ENCODE results near the gene SLIT3. TPM values are rescaled to one million over a fixed set of nuclear protein-coding genes. Genes with fewer than 3 reads are reported as not detected.

SLIT3 gene
- total RNA-seq, 1 experiment from 2014 or later = 0.10 TPM

DNA sequence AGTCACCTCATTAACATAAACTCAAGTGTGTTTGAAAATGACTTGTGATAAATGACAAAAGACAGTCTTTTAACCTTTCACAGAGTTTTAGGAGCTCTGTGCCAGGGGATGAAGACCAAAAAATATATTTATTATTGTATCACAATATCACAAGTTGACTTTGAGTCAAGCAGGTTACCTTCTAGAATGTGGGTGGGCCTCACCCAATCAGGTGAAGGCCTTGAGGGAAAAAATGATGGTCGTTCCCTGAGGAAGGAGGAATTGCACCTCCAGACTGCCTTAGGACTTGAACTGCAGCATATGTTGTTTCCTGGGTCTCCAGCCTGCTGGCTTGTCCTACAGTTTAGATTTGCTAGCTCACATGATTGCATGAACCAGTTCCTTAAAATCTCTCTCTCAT is 680.1 kb downstream of the SLIT3 start:
- H3K4me2 ChIP-seq (ENCODE audit: low read length) = no peak overlapping the region
- no peak overlapping the region for H3K4me3 ChIP-seq (replicated peaks in 1 of 2; ENCODE audit: low read depth in 1 of 2, low read length in 2 of 2)
- no peaks in the 10 kb centered on the region for H3K27me3 ChIP-seq (ENCODE audit: insufficient read depth, low read length)
- H3K27ac ChIP-seq (ENCODE audit: low read depth, low read length) = no peak overlapping the region
- no peak for DNase-seq (ENCODE audit: low read depth, low spot score)
- no TSS peak for BruUV-seq (replicated peaks)
- TF ChIP-seq ZNF274 (IDR thresholded peaks at IDR 0.05; ENCODE audit: low read depth, low read length) (no peak), CEBPB (IDR thresholded peaks at IDR 0.05; ENCODE audit: low read depth) (no peak), SRF (IDR thresholded peaks at IDR 0.05; ENCODE audit: low read depth) (no peak), FOSL1 (IDR thresholded peaks at IDR 0.05; ENCODE audit: low read depth) (no peak), YY1 (IDR thresholded peaks at IDR 0.05; ENCODE audit: extremely low read depth, insufficient replicate concordance, low read depth, low read length) (no peak)
- TF ChIP-seq, protein P1, sequence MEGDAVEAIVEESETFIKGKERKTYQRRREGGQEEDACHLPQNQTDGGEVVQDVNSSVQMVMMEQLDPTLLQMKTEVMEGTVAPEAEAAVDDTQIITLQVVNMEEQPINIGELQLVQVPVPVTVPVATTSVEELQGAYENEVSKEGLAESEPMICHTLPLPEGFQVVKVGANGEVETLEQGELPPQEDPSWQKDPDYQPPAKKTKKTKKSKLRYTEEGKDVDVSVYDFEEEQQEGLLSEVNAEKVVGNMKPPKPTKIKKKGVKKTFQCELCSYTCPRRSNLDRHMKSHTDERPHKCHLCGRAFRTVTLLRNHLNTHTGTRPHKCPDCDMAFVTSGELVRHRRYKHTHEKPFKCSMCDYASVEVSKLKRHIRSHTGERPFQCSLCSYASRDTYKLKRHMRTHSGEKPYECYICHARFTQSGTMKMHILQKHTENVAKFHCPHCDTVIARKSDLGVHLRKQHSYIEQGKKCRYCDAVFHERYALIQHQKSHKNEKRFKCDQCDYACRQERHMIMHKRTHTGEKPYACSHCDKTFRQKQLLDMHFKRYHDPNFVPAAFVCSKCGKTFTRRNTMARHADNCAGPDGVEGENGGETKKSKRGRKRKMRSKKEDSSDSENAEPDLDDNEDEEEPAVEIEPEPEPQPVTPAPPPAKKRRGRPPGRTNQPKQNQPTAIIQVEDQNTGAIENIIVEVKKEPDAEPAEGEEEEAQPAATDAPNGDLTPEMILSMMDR (IDR thresholded peaks at IDR 0.05 in 2 of 3, conservative IDR thresholded peaks at IDR 0.05 in 1 of 3; ENCODE audit: borderline replicate concordance in 1 of 3, insufficient read depth in 1 of 3, low read depth in 2 of 3, low read length in 2 of 3) = no peak
- H3K9me3 ChIP-seq (ENCODE audit: control insufficient read depth in 1 of 2, insufficient read depth in 1 of 2, low read depth in 1 of 2, low read length in 2 of 2) = no peaks in the 10 kb centered on the region
- H3K9ac ChIP-seq (ENCODE audit: low read length) = no peak overlapping the region
- RAD21 ChIA-PET (ENCODE audit: low non-redundant PET in 1 of 2, low total read pairs in 2 of 2, uncharacterized antibody in 2 of 2, unreplicated experiment in 2 of 2) = no interaction called here
- H3K36me3 ChIP-seq (ENCODE audit: control insufficient read depth in 1 of 2, insufficient read depth in 2 of 2, low read length in 2 of 2) = no peaks in the 10 kb centered on the region
- no peak for ATAC-seq
- H2AFZ ChIP-seq (ENCODE audit: low read depth, low read length, poor library complexity, severe bottlenecking) = no peak overlapping the region
- no peaks in the 10 kb centered on the region for H4K20me1 ChIP-seq (ENCODE audit: insufficient read depth)
- CTCF ChIA-PET = no interaction called here
- no peaks in the 10 kb centered on the region for H3K79me2 ChIP-seq (ENCODE audit: insufficient read depth, low read length)
- POLR2A ChIA-PET = no interaction called here
- no peaks in the 10 kb centered on the region for H3K9me2 ChIP-seq (ENCODE audit: insufficient read depth)
- no peaks in the 10 kb centered on the region for H3K4me1 ChIP-seq (ENCODE audit: control insufficient read depth in 1 of 2, insufficient read depth in 2 of 2, low read length in 2 of 2)
- intact Hi-C loops (cut with micrococcal nuclease) = no loop called here

DNA sequence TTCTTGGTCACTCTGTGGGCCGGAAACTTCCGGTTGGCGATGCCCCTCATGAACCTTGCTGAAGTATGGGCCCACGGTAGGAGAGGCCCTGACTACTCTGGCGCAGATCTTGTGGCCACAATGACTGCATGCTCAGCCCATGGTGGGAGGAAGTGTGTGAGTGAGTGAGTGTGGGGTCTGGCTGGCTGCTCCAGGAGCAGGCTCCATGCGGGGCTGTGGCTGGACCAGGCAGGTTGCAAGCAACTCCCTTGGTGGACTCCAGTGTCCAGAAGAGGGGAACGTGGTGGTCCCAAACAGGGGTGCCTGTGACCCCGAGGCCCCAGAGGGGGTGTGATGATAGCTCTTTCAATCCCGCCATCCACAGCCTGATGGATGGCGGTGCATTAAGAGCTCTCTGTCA is 686.3 kb downstream of the SLIT3 start:
- DNase-seq (ENCODE audit: low read depth, low spot score) = no peak
- BruUV-seq (replicated peaks) = no TSS peak
- H3K4me3 ChIP-seq (replicated peaks in 1 of 2; ENCODE audit: low read depth in 1 of 2, low read length in 2 of 2) = no peak overlapping the region
- ATAC-seq = no peak
- no peaks in the 10 kb centered on the region for H3K36me3 ChIP-seq (ENCODE audit: control insufficient read depth in 1 of 2, insufficient read depth in 2 of 2, low read length in 2 of 2)
- no peaks in the 10 kb centered on the region for H3K79me2 ChIP-seq (ENCODE audit: insufficient read depth, low read length)
- H3K9me3 ChIP-seq (ENCODE audit: control insufficient read depth in 1 of 2, insufficient read depth in 1 of 2, low read depth in 1 of 2, low read length in 2 of 2) = no peaks in the 10 kb centered on the region
- no peak overlapping the region for H3K4me2 ChIP-seq (ENCODE audit: low read length)
- no peaks in the 10 kb centered on the region for H4K20me1 ChIP-seq (ENCODE audit: insufficient read depth)
- H3K9me2 ChIP-seq (ENCODE audit: insufficient read depth) = no peaks in the 10 kb centered on the region
- H3K9ac ChIP-seq (ENCODE audit: low read length) = no peak overlapping the region
- ChIA-PET RAD21 (ENCODE audit: low non-redundant PET in 1 of 2, low total read pairs in 2 of 2, uncharacterized antibody in 2 of 2, unreplicated experiment in 2 of 2) (no interaction called here), CTCF (no interaction called here), POLR2A (no interaction called here)
- H2AFZ ChIP-seq (ENCODE audit: low read depth, low read length, poor library complexity, severe bottlenecking) = no peak overlapping the region
- intact Hi-C loops (cut with micrococcal nuclease) = no loop called here
- no peak overlapping the region for H3K27ac ChIP-seq (ENCODE audit: low read depth, low read length)
- 0 out of 2 replicates have a peak, but pooled peaks cover 3% of the 10 kb centered on the region for H3K27me3 ChIP-seq (ENCODE audit: insufficient read depth, low read length)
- H3K4me1 ChIP-seq (ENCODE audit: control insufficient read depth in 1 of 2, insufficient read depth in 2 of 2, low read length in 2 of 2) = peaks cover 0 to 10% of the 10 kb centered on the region in 2 experiments; a peak in 1 of 4 replicates
- TF ChIP-seq EZH2 (IDR thresholded peaks at IDR 0.05) (no peak), SRF (IDR thresholded peaks at IDR 0.05; ENCODE audit: low read depth) (no peak), POLR2AphosphoS5 (IDR thresholded peaks at IDR 0.05; ENCODE audit: low read depth, low read length) (no peak), SIN3A (IDR thresholded peaks at IDR 0.05; ENCODE audit: low read depth) (no peak), CEBPB (IDR thresholded peaks at IDR 0.05; ENCODE audit: low read depth) (no peak), REST (IDR thresholded peaks at IDR 0.05; ENCODE audit: low read depth) (no peak), ZNF274 (IDR thresholded peaks at IDR 0.05; ENCODE audit: low read depth, low read length) (no peak), POLR2A (IDR thresholded peaks at IDR 0.05; ENCODE audit: borderline replicate concordance, extremely low read depth, insufficient read depth, insufficient read length) (no peak), SP1 (IDR thresholded peaks at IDR 0.05; ENCODE audit: low read depth) (no peak), EZH2phosphoT487 (IDR thresholded peaks at IDR 0.05; ENCODE audit: borderline replicate concordance) (no peak)

Data from HCT116 (cell line).